ENCODE results near the gene CHAD.
A peak's percentile ranks its signal among the peaks of the same experiment; 100 is the strongest.

The CHAD gene

GRCh38 chr17:50469671-50470305, 1.1 kb upstream of the CHAD start:
- no peak for DNase-seq (ENCODE audit: low read depth)
- TF ChIP-seq CTCF (conservative IDR thresholded peaks at IDR 0.05; ENCODE audit: low read depth, low read length) = no peak
- no peak overlapping the region for H3K4me3 ChIP-seq (ENCODE audit: low read depth, low read length)

GRCh38 chr17:50469208-50469605, 527 bp upstream of the CHAD start:
- no peak for TF ChIP-seq CTCF (conservative IDR thresholded peaks at IDR 0.05; ENCODE audit: low read depth, low read length)
- H3K4me3 ChIP-seq (ENCODE audit: low read depth, low read length) = peak overlapping the region; percentile 35

GRCh38 chr17:50467855-50468303, 801 bp downstream of the CHAD start:
- no peak overlapping the region for H3K4me3 ChIP-seq (ENCODE audit: low read depth, low read length)
- no peak for DNase-seq (ENCODE audit: low read depth)
- no peak for TF ChIP-seq CTCF (conservative IDR thresholded peaks at IDR 0.05; ENCODE audit: low read depth, low read length)

More at GRCh38 chr17:50469208-50469605, 527 bp upstream of the CHAD start:
- DNase-seq (ENCODE audit: low read depth) = peak; percentile 14

GRCh38 chr17:50467114-50467854, 1.4 kb downstream of the CHAD start:
- H3K4me3 ChIP-seq (ENCODE audit: low read depth, low read length) = no peak overlapping the region
- TF ChIP-seq CTCF (conservative IDR thresholded peaks at IDR 0.05; ENCODE audit: low read depth, low read length) = no peak
- no peak for DNase-seq (ENCODE audit: low read depth)

GRCh38 chr17:50466371-50467113, 2.1 kb downstream of the CHAD start:
- no peak for DNase-seq (ENCODE audit: low read depth)
- H3K4me3 ChIP-seq (ENCODE audit: low read depth, low read length) = no peak overlapping the region
- no peak for TF ChIP-seq CTCF (conservative IDR thresholded peaks at IDR 0.05; ENCODE audit: low read depth, low read length)

- no peak for DNase-seq (ENCODE audit: low read depth)
- no peak for TF ChIP-seq CTCF (conservative IDR thresholded peaks at IDR 0.05; ENCODE audit: low read depth, low read length)
- no peak overlapping the region for H3K4me3 ChIP-seq (ENCODE audit: low read depth, low read length)
These were observed 3.0 kb downstream of the CHAD start for GRCh38 chr17:50465635-50466034.

Data from choroid plexus epithelial cell (primary cell).